HCT116 (cell line): ENCODE measurements around the gene ERGIC1. TPM values are rescaled to one million over a fixed set of nuclear protein-coding genes. Genes with fewer than 3 reads are reported as not detected.

Source experiments
- ATAC-seq: fragments of 200-7000 bp; cut with Tn5 transposase; 2 replicates; pipeline ENCODE4 v1.9.1; 2020; ENCODE audit warnings: mild to moderate bottlenecking, moderate library complexity
- BruUV-seq: library from RNA; stranded (reverse); fragments of 400-500 nt; replicated peaks from 2 replicates; lab custom pipeline; 2021; lab: Mats Ljungman, UMichigan
- CTCF ChIA-PET: fragments of 300-600 bp; sonication (Branson Sonifier 250); formaldehyde crosslinking; loops from one replicate; lab custom pipeline; 2021; ENCODE audit warnings: antibody characterized with exemption; lab: Charles Lee
- POLR2A ChIA-PET: fragments of 300-600, 350-600 bp; sonication (Branson Sonifier 250); formaldehyde crosslinking; loops from one replicate; lab custom pipeline; 2021; ENCODE audit warnings: antibody characterized with exemption; lab: Charles Lee
- RAD21 ChIA-PET, 2 experiments: fragments of 300-600 bp; sonication (Branson Sonifier 250); formaldehyde crosslinking; loops; one replicate each; lab custom pipeline; 2023; ENCODE audit warnings: low total read pairs in 2 of 2; ENCODE audit not compliant: uncharacterized antibody in 2 of 2, unreplicated experiment in 2 of 2, low non-redundant PET in 1 of 2; lab: Charles Lee
- DNase-seq: peaks from one replicate; pipeline ENCODE4 v3.0.0-alpha.2; 2010; ENCODE audit warnings: low read depth, low spot score
- H2AFZ ChIP-seq: fragments of 200-600 bp; shearing (Covaris generic), sonication (generic); 2 replicates; pipeline ENCODE4 v1.6.1; 2017; ENCODE audit warnings: low read depth, mixed run types, mixed read lengths, antibody characterized with exemption, low read length; ENCODE audit not compliant: poor library complexity, severe bottlenecking
- H3K27ac ChIP-seq: 2 replicates; pipeline ENCODE4 v1.5.1; 2012; ENCODE audit warnings: low read depth, low read length
- H3K27me3 ChIP-seq: fragments of 200-600 bp; sonication (generic); 2 replicates; pipeline ENCODE4 v1.6.1; 2016; ENCODE audit warnings: mixed run types, low read length, mixed read lengths; ENCODE audit not compliant: insufficient read depth
- H3K36me3 ChIP-seq, 2 experiments: fragments of 200-500 bp in 1 of 2; fragments of 200-600 bp in 1 of 2; sonication (Bioruptor generic) in 1 of 2; sonication (generic) in 1 of 2; 2 replicates each; pipeline versions ENCODE4 v1.5.1 to v1.6.1; 2014 to 2016; ENCODE audit warnings: low read length in 2 of 2, inconsistent platforms in 1 of 2, mixed read lengths in 1 of 2, mixed run types in 1 of 2; ENCODE audit not compliant: insufficient read depth in 2 of 2, control insufficient read depth in 1 of 2
- H3K4me1 ChIP-seq, 2 experiments: fragments of 200-600 bp in 1 of 2; sonication (generic) in 1 of 2; 2 replicates each; pipeline versions ENCODE4 v1.5.1 to v1.6.1; 2012 to 2017; ENCODE audit warnings: low read length in 2 of 2, inconsistent platforms in 1 of 2, mild to moderate bottlenecking in 1 of 2, mixed read lengths in 1 of 2, mixed run types in 1 of 2, moderate library complexity in 1 of 2; ENCODE audit not compliant: insufficient read depth in 2 of 2, control insufficient read depth in 1 of 2
- H3K4me2 ChIP-seq: fragments of 200-600 bp; sonication (generic); 2 replicates; pipeline ENCODE4 v1.6.1; 2017; ENCODE audit warnings: mixed run types, low read length, mixed read lengths
- H3K4me3 ChIP-seq, 2 experiments: fragments of 200-600 bp in 1 of 2; sonication (generic) in 1 of 2; replicated peaks in 1 of 2; 2 replicates each; pipeline ENCODE4 v1.5.1; 2011 to 2016; ENCODE audit warnings: low read length in 2 of 2, control low read depth in 1 of 2, low read depth in 1 of 2, mild to moderate bottlenecking in 1 of 2, mixed read lengths in 1 of 2, mixed run types in 1 of 2
- H3K79me2 ChIP-seq: fragments of 200-600 bp; sonication (generic); 2 replicates; pipeline ENCODE4 v1.6.1; 2017; ENCODE audit warnings: mild to moderate bottlenecking, mixed run types, low read length, moderate library complexity, mixed read lengths; ENCODE audit not compliant: insufficient read depth
- H3K9ac ChIP-seq: fragments of 200-600 bp; sonication (generic); 2 replicates; pipeline ENCODE4 v1.6.1; 2016; ENCODE audit warnings: low read length, mixed read lengths
- H3K9me2 ChIP-seq: fragments of 200-600 bp; sonication (generic), shearing (Covaris generic); 2 replicates; pipeline ENCODE4 v1.6.1; 2017; ENCODE audit warnings: mixed run types, mild to moderate bottlenecking, moderate library complexity; ENCODE audit not compliant: insufficient read depth
- H3K9me3 ChIP-seq, 2 experiments: fragments of 200-500 bp in 1 of 2; fragments of 200-600 bp in 1 of 2; sonication (Bioruptor generic) in 1 of 2; sonication (generic) in 1 of 2; 2 replicates each; pipeline ENCODE4 v1.6.1; 2014 to 2017; ENCODE audit warnings: low read length in 2 of 2, mixed read lengths in 2 of 2, inconsistent platforms in 1 of 2, low read depth in 1 of 2, mild to moderate bottlenecking in 1 of 2, mixed run types in 1 of 2, moderate library complexity in 1 of 2; ENCODE audit not compliant: control insufficient read depth in 1 of 2, insufficient read depth in 1 of 2
- H4K20me1 ChIP-seq: fragments of 200-600 bp; sonication (generic), shearing (Covaris generic); 2 replicates; pipeline ENCODE4 v1.6.1; 2017; ENCODE audit warnings: mixed run types, mild to moderate bottlenecking, moderate library complexity; ENCODE audit not compliant: insufficient read depth
- ATF3 ChIP-seq: IDR thresholded peaks from 2 replicates; pipeline ENCODE4 v1.6.1; 2012
- CBX3 ChIP-seq: IDR thresholded peaks from 2 replicates; pipeline ENCODE4 v1.6.1; 2012; ENCODE audit warnings: low read depth
- CTCF ChIP-seq, 3 experiments: fragments of 200-600 bp in 1 of 3; sonication (generic) in 1 of 3; IDR thresholded peaks in 2 of 3; conservative IDR thresholded peaks in 1 of 3; 2 replicates each; pipeline ENCODE4 v1.5.1; 2012 to 2017; ENCODE audit warnings: low read depth in 2 of 3, low read length in 2 of 3, antibody characterized with exemption in 1 of 3, borderline replicate concordance in 1 of 3, control low read depth in 1 of 3, mild to moderate bottlenecking in 1 of 3, mixed read lengths in 1 of 3, mixed run types in 1 of 3, moderate library complexity in 1 of 3; ENCODE audit not compliant: insufficient read depth in 1 of 3
- EGR1 ChIP-seq: IDR thresholded peaks from 2 replicates; pipeline ENCODE4 v1.6.1; 2012; ENCODE audit warnings: low read depth
- ELF1 ChIP-seq: IDR thresholded peaks from 2 replicates; pipeline ENCODE4 v1.6.1; 2012; ENCODE audit warnings: low read depth, borderline replicate concordance
- EZH2 ChIP-seq: fragments of 200-600 bp; sonication (generic); IDR thresholded peaks from 2 replicates; pipeline ENCODE4 v1.6.1; 2017; ENCODE audit warnings: antibody characterized with exemption, mixed run types
- EZH2phosphoT487 ChIP-seq: fragments of 200-600 bp; IDR thresholded peaks from 2 replicates; pipeline ENCODE4 v1.6.1; 2018; ENCODE audit warnings: antibody characterized with exemption, borderline replicate concordance
- FOSL1 ChIP-seq: IDR thresholded peaks from 2 replicates; pipeline ENCODE4 v1.6.1; 2012; ENCODE audit warnings: low read depth
- JUND ChIP-seq: IDR thresholded peaks from 2 replicates; pipeline ENCODE4 v1.6.1; 2012
- MAX ChIP-seq: IDR thresholded peaks from 2 replicates; pipeline ENCODE4 v1.6.1; 2012
- POLR2A ChIP-seq: IDR thresholded peaks from 2 replicates; pipeline ENCODE4 v1.7.0; 2011; ENCODE audit warnings: borderline replicate concordance; ENCODE audit not compliant: insufficient read depth, insufficient read length; ENCODE audit errors: extremely low read depth
- POLR2AphosphoS5 ChIP-seq: IDR thresholded peaks from 2 replicates; pipeline ENCODE4 v1.6.1; 2011; ENCODE audit warnings: mild to moderate bottlenecking, low read depth, low read length, moderate library complexity
- RAD21 ChIP-seq: IDR thresholded peaks from 2 replicates; pipeline ENCODE4 v1.6.1; 2012; ENCODE audit warnings: low read depth, mild to moderate bottlenecking
- REST ChIP-seq: IDR thresholded peaks from 2 replicates; pipeline ENCODE4 v1.6.1; 2012; ENCODE audit warnings: low read depth
- SIN3A ChIP-seq: IDR thresholded peaks from 2 replicates; pipeline ENCODE4 v1.6.1; 2012; ENCODE audit warnings: low read depth
- SP1 ChIP-seq: IDR thresholded peaks from 2 replicates; pipeline ENCODE4 v1.6.1; 2012; ENCODE audit warnings: low read depth
- SRF ChIP-seq: IDR thresholded peaks from 2 replicates; pipeline ENCODE4 v1.6.1; 2012; ENCODE audit warnings: low read depth
- ZBTB33 ChIP-seq: IDR thresholded peaks from 2 replicates; pipeline ENCODE4 v1.6.1; 2011; ENCODE audit warnings: mild to moderate bottlenecking, low read length, moderate library complexity; ENCODE audit not compliant: insufficient replicate concordance; ENCODE audit errors: extremely low read depth
- intact Hi-C: fragments of 100-400 bp; cut with micrococcal nuclease; formaldehyde crosslinking; loops from 2 replicates; pipeline ENCODE4 v1.10.0; 2022
- total RNA-seq: library from RNA; stranded (reverse); gene quantifications from one replicate; pipeline ENCODE4 v1.2.1, GENCODE V29; 2021; ENCODE audit not compliant: unreplicated experiment

ERGIC1 gene
- total RNA-seq, 1 experiment from 2014 or later = 73.3 TPM

- TF ChIP-seq CTCF (IDR thresholded peaks at IDR 0.05 in 2 of 3, conservative IDR thresholded peaks at IDR 0.05 in 1 of 3; ENCODE audit: borderline replicate concordance in 1 of 3, insufficient read depth in 1 of 3, low read depth in 2 of 3, low read length in 2 of 3) = no peak
- no peak for TF ChIP-seq SIN3A
- no peak for TF ChIP-seq JUND
- TF ChIP-seq CBX3 = no peak
- no peak for TF ChIP-seq RAD21
- TF ChIP-seq MAX = no peak
- no peak for TF ChIP-seq ATF3
- TF ChIP-seq EZH2 = no peak
- TF ChIP-seq EGR1 = no peak
- no peak for TF ChIP-seq ZBTB33
- TF ChIP-seq EZH2phosphoT487 = no peak
- no peak for TF ChIP-seq SRF
Measured at GRCh38 chr5:172835994-172836356, 1.9 kb downstream of the ERGIC1 start (continued).

- POLR2A ChIA-PET = no interaction called here
- no TSS peak for BruUV-seq
- intact Hi-C loops = no loop called here
- no peak overlapping the region for H3K4me3 ChIP-seq
- H3K27ac ChIP-seq = no peak overlapping the region
- ATAC-seq = no peak
- CTCF ChIA-PET = no interaction called here
- H3K9me3 ChIP-seq = no peaks in the 10 kb centered on the region
- H3K4me2 ChIP-seq = no peak overlapping the region
- H2AFZ ChIP-seq = no peak overlapping the region
- RAD21 ChIA-PET = no interaction called here
- no peaks in the 10 kb centered on the region for H3K27me3 ChIP-seq
- no peak overlapping the region for H3K9ac ChIP-seq
- peaks cover 9 to 34% of the 10 kb centered on the region in 2 experiments; a peak in 3 of 4 replicates for H3K4me1 ChIP-seq
- H3K9me2 ChIP-seq = no peaks in the 10 kb centered on the region
- H3K36me3 ChIP-seq = no peaks in the 10 kb centered on the region; a peak in 1 of 4 replicates
- H4K20me1 ChIP-seq = no peaks in the 10 kb centered on the region
- DNase-seq = no peak
- H3K79me2 ChIP-seq = peaks cover 51% of the 10 kb centered on the region
- TF ChIP-seq SIN3A = no peak
- TF ChIP-seq RAD21 = no peak
- no peak for TF ChIP-seq POLR2AphosphoS5
- no peak for TF ChIP-seq ELF1
- TF ChIP-seq FOSL1 = no peak
- no peak for TF ChIP-seq POLR2A
- TF ChIP-seq SP1 = no peak
- TF ChIP-seq REST = no peak
- TF ChIP-seq ATF3 = no peak
Measured at GRCh38 chr5:172837640-172838039, 3.6 kb downstream of the ERGIC1 start.
